Measurements from ENCODE around the gene DLX6. TPM values are rescaled to one million over a fixed set of nuclear protein-coding genes. Genes with fewer than 3 reads are reported as not detected.

DLX6 gene
- total and polyA plus RNA-seq, 11 donors, result 0.21 TPM; not detected in 10

DNA sequence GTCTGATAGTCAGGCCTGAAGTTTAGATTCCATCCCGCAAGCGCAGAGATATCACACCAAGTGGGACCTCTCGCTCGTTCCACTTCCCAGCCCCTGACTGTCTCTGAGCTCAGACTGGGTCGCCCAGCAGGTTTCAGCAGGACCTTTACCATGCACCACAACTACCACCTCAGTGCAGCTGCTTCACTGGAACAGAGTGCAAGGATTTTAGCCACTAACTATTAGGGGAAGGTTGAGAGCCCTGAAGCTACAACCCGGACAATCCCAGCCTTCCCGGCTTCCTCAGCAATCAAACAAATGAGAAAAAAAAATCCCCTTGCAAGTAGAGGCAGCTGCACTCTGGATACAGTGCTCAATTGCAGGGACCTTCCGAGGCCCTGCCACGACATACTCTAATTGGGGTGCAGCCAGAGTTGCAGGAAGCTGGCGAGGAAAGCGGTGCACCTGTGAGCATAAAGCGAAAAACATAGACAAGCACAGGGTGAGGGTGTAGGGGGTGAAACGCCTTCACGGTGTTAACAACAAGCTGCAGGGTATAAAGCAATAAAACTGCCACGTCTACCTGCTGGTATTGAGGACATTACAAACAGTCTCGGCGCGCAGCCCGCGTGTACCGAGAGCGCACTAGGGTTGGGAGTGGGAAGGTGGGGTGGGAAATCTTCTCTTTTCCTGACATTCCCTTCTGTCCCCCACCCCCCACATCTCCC, 2.6 kb upstream of the DLX6 start:
- Histone ChIP-seq H3K4me1 (peaks cover 0 to 36% (median 13%) of the 10 kb centered on the region in 12 donors), H3K4me3 (no peak overlapping the region), H3K36me3 (no peaks in the 10 kb centered on the region), H3K9me3 (no peaks in the 10 kb centered on the region), H3K27me3 (peaks cover 73 to 100% (median 98%) of the 10 kb centered on the region in 9 donors), H3K27ac (no peak overlapping the region)
- WGBS, 4 donors, result 7 to 11% (median 10%) methylated on average over 22 of the region's 22 CpGs
- intact Hi-C loops (cut with DNase I), result no loop called here
- ATAC-seq (no peak), DNase-seq (no peak)
- TF ChIP-seq POLR2A (IDR thresholded peaks at IDR 0.05), result no peak
- TF ChIP-seq, protein P1, sequence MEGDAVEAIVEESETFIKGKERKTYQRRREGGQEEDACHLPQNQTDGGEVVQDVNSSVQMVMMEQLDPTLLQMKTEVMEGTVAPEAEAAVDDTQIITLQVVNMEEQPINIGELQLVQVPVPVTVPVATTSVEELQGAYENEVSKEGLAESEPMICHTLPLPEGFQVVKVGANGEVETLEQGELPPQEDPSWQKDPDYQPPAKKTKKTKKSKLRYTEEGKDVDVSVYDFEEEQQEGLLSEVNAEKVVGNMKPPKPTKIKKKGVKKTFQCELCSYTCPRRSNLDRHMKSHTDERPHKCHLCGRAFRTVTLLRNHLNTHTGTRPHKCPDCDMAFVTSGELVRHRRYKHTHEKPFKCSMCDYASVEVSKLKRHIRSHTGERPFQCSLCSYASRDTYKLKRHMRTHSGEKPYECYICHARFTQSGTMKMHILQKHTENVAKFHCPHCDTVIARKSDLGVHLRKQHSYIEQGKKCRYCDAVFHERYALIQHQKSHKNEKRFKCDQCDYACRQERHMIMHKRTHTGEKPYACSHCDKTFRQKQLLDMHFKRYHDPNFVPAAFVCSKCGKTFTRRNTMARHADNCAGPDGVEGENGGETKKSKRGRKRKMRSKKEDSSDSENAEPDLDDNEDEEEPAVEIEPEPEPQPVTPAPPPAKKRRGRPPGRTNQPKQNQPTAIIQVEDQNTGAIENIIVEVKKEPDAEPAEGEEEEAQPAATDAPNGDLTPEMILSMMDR (IDR thresholded peaks at IDR 0.05), result no peak

DNA sequence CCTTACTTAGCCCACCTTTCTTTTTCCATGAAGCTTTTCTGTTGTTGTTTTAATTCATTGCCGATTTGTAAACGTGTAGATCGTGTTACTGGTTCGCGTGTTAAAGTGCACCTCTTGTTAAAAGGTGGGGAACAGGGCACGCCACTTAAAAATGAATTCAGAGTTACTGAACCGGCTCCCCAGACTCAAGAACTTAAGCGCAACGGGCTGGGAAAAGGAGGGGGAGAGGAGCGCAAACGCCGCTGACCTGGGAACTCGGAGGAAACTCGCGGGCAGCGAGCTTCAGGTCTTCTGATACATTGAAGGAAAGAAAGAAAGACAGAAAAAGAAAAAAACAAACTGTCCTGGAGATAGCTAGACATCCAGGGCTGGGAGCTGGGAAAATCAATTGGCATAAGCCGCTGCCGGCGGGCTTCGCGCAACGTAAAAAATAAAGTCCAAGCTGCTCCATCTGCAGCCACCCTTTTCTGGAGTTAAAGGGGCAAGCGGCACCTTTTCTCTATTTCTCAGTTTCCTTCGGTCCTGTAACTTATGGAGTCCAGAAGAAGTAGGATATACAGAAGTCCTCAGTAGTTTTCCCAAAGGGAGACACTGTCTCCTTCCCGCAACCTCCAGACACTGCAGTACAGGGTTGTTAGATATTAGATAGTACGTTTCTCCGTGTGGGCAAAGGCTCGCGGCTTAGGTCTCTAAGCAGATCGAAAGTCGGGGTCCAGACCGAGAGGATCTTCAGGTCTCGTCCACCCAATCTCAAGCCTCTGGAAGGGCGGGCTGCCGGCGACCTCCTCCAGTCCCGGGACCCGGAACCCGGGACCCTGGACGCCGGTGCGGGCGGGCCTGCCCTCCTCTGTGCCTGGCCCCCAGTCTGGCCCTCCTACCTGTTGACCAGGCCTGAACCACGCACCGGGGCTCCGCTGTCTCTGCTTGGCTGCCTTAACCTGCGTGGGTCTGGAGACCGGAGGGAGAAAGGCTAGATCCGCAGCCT, 1.8 kb upstream of the DLX6 start:
- Histone ChIP-seq H3K36me3 (no peaks in the 10 kb centered on the region), H3K4me1 (peaks cover 0 to 35% (median 13%) of the 10 kb centered on the region in 12 donors), H3K4me3 (no peak overlapping the region), H3K27ac (no peak overlapping the region), H3K27me3 (peaks cover 76 to 100% (median 98%) of the 10 kb centered on the region in 9 donors), H3K9me3 (no peaks in the 10 kb centered on the region)
- 3 to 6% (median 4%) methylated on average over 34 to 49 of the region's 49 CpGs for WGBS, 4 donors
- intact Hi-C loops (cut with DNase I), result no loop called here
- DNase-seq (no peak), ATAC-seq (no peak)
- TF ChIP-seq, protein P1 (IDR thresholded peaks at IDR 0.05), result no peak
- TF ChIP-seq POLR2A (IDR thresholded peaks at IDR 0.05), result no peak

DNA sequence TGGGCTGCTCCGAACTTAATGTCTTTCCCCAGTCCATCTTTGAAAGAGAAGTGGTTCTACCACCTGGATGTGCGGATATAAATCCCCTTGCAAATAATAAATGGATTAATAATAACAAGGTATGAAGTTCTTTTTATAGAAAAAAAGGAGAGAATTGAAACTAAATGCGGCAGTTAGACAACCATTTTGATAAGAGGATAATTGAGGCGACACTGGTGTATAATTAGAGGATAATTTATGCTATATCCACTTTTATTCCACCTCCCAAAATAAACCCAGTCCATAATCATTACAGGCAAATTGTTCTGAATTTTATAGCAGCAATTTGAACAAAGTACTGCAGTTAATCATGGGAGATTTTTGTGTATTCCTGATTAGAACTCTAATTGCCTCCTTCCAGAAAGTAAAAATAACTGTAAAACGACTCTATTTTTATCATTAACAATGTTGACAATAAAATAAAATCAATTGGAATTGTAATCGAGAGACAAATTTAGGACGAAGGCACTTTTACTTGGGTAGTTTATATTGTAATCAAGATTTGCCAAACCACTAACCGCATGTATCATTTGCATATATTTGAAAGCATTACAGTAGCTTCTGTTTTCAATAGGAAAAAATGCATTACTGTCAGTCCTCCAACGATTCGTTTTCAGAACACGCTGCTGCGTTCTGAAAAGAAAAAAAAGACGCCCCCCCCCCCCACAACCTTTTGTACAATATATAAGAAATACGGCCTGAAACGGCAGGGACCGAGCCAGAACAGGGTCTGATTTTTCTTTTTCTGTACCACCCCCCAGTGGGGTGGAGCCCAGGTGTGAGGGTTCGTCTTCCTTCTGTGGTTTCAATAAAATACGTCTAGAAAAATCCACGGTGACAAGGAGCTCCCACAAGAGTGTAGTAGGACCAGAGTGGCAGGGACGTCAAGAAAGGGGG, 838 bp upstream of the DLX6 start:
- Histone ChIP-seq H3K27me3 (peaks cover 73 to 100% (median 98%) of the 10 kb centered on the region in 9 donors), H3K9me3 (no peaks in the 10 kb centered on the region), H3K36me3 (no peaks in the 10 kb centered on the region), H3K27ac (no peak overlapping the region), H3K4me1 (peaks cover 0 to 35% (median 13%) of the 10 kb centered on the region in 12 donors), H3K4me3 (peak overlapping the region in 4 of 12 donors; percentile 44 to 48 (median 46))
- TF ChIP-seq POLR2A (IDR thresholded peaks at IDR 0.05), result no peak
- TF ChIP-seq, protein P1 (IDR thresholded peaks at IDR 0.05), result no peak
- intact Hi-C loops (cut with DNase I), result no loop called here
- WGBS, 4 donors, result 4 to 6% (median 6%) methylated on average over 20 of the region's 20 CpGs
- no peak for ATAC-seq
- no peak for DNase-seq
